ENCODE data around the gene FAM217B. TPM values are rescaled to one million over a fixed set of nuclear protein-coding genes. Genes with fewer than 3 reads are reported as not detected.

FAM217B gene
- total RNA-seq, 2 experiments from 2014 or later: 23.1 to 23.7 TPM

- no peaks in the 10 kb centered on the region for H3K36me3 ChIP-seq (ENCODE audit: insufficient read depth, low read length)
These were observed 46.9 kb downstream of the FAM217B start for GRCh38 chr20:59987135-59987534.

GRCh38 chr20:59988141-59988540 is 48.0 kb downstream of the FAM217B start:
- no peaks in the 10 kb centered on the region for H3K9me3 Mint-ChIP-seq
- peaks cover 5% of the 10 kb centered on the region for H3K36me3 Mint-ChIP-seq (ENCODE audit: low read depth)
- no peak for TF ChIP-seq CTCF (IDR thresholded peaks at IDR 0.05)
- Histone ChIP-seq H3K27ac (ENCODE audit: low read depth in 1 of 2, low read length in 2 of 2) (no peak overlapping the region), H3K4me1 (ENCODE audit: insufficient read depth, low read length) (no peaks in the 10 kb centered on the region), H3K9me3 (ENCODE audit: control insufficient read depth in 1 of 2, insufficient read depth in 1 of 2, low read length in 2 of 2) (no peaks in the 10 kb centered on the region), H3K4me3 (ENCODE audit: low read length) (no peak overlapping the region), H3K36me3 (ENCODE audit: insufficient read depth, low read length) (no peaks in the 10 kb centered on the region), H3K27me3 (ENCODE audit: control insufficient read depth in 1 of 2, insufficient read depth in 2 of 2, low read length in 2 of 2) (no peaks in the 10 kb centered on the region)
- H3K4me3 Mint-ChIP-seq: no peak overlapping the region
- ChIA-PET POLR2A (no interaction called here), CTCF (no interaction called here)
- H3K4me1 Mint-ChIP-seq (ENCODE audit: low read depth): no peaks in the 10 kb centered on the region
- intact Hi-C loops (cut with DNase I, micrococcal nuclease): no loop called here
- DNase-seq: no peak
- H3K27ac Mint-ChIP-seq: no peak overlapping the region
- H3K27me3 Mint-ChIP-seq: no peaks in the 10 kb centered on the region
- no peak for ATAC-seq (ENCODE audit: poor library complexity)

More at GRCh38 chr20:59987135-59987534, 46.9 kb downstream of the FAM217B start:
- no peak for DNase-seq
- TF ChIP-seq CTCF (IDR thresholded peaks at IDR 0.05): no peak
- H3K27me3 Mint-ChIP-seq: no peaks in the 10 kb centered on the region
- intact Hi-C loops (cut with DNase I, micrococcal nuclease): no loop called here
- no peaks in the 10 kb centered on the region for H3K4me1 ChIP-seq (ENCODE audit: insufficient read depth, low read length)
- CTCF ChIA-PET: no interaction called here
- H3K4me1 Mint-ChIP-seq (ENCODE audit: low read depth): no peaks in the 10 kb centered on the region
- no peak for ATAC-seq (ENCODE audit: poor library complexity)
- peaks cover 5% of the 10 kb centered on the region for H3K36me3 Mint-ChIP-seq (ENCODE audit: low read depth)
- H3K9me3 Mint-ChIP-seq: no peaks in the 10 kb centered on the region
- no peak overlapping the region for H3K27ac Mint-ChIP-seq
- POLR2A ChIA-PET: no interaction called here
- H3K4me3 ChIP-seq (ENCODE audit: low read length): no peak overlapping the region
- H3K27me3 ChIP-seq (ENCODE audit: control insufficient read depth in 1 of 2, insufficient read depth in 2 of 2, low read length in 2 of 2): no peaks in the 10 kb centered on the region
- no peak overlapping the region for H3K4me3 Mint-ChIP-seq
- H3K9me3 ChIP-seq (ENCODE audit: control insufficient read depth in 1 of 2, insufficient read depth in 1 of 2, low read length in 2 of 2): no peaks in the 10 kb centered on the region
- H3K27ac ChIP-seq (ENCODE audit: low read depth in 1 of 2, low read length in 2 of 2): no peak overlapping the region

DNA sequence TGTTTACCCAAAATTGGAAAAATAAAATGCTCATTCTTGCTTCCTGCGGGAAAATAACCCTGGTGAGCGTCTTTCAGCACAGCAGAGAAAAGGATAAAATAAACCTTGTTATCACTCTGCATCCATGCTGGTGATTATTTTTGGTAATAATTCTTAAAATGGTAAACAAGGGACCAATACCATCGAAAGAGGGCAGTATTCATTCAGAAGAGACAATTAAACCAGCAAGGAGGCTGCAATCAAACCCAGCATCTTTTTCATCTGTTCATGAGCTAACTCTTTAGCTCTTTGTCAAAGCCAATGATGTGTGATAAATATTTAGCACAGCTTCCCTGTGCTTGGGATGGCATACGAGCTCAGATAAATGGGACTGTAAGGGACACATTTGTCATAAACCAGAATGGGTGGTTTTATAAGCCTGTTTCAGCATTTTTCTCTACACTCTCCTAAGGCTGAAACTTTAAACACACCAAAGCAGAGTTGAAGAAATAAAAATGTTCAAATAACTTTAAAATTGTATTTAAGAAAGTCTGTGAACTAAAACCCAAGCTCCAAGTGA is 52.4 kb downstream of the FAM217B start:
- POLR2A ChIA-PET: no interaction called here

More for the DNA sequence above, 52.4 kb downstream of the FAM217B start:
- Histone ChIP-seq H3K9me3 (ENCODE audit: control insufficient read depth in 1 of 2, insufficient read depth in 1 of 2, low read length in 2 of 2) (peaks cover 0 to 3% of the 10 kb centered on the region in 2 experiments), H3K27me3 (ENCODE audit: control insufficient read depth in 1 of 2, insufficient read depth in 2 of 2, low read length in 2 of 2) (peaks cover 0 to 5% of the 10 kb centered on the region in 2 experiments), H3K27ac (ENCODE audit: low read depth in 1 of 2, low read length in 2 of 2) (no peak overlapping the region), H3K4me1 (ENCODE audit: insufficient read depth, low read length) (no peaks in the 10 kb centered on the region), H3K4me3 (ENCODE audit: low read length) (no peak overlapping the region), H3K36me3 (ENCODE audit: insufficient read depth, low read length) (no peaks in the 10 kb centered on the region)
- H3K4me3 Mint-ChIP-seq: no peak overlapping the region
- peaks cover 6% of the 10 kb centered on the region for H3K27me3 Mint-ChIP-seq
- intact Hi-C loops (cut with DNase I, micrococcal nuclease): no loop called here
- no peaks in the 10 kb centered on the region for H3K36me3 Mint-ChIP-seq (ENCODE audit: low read depth)
- TF ChIP-seq CTCF (IDR thresholded peaks at IDR 0.05): no peak
- no peaks in the 10 kb centered on the region for H3K9me3 Mint-ChIP-seq
- no peak overlapping the region for H3K27ac Mint-ChIP-seq
- DNase-seq (no peak), ATAC-seq (ENCODE audit: poor library complexity) (no peak)
- H3K4me1 Mint-ChIP-seq (ENCODE audit: low read depth): no peaks in the 10 kb centered on the region
- CTCF ChIA-PET: no interaction called here
